ENCODE data around the gene SLC7A1.

The SLC7A1 gene

GRCh38 chr13:29551214-29551613 is 44.3 kb downstream of the SLC7A1 start:
- no peak for DNase-seq

GRCh38 chr13:29550430-29550988 is 45.0 kb downstream of the SLC7A1 start:
- DNase-seq: no peak

GRCh38 chr13:29548722-29549121 is 46.8 kb downstream of the SLC7A1 start:
- no peak for DNase-seq

DNA sequence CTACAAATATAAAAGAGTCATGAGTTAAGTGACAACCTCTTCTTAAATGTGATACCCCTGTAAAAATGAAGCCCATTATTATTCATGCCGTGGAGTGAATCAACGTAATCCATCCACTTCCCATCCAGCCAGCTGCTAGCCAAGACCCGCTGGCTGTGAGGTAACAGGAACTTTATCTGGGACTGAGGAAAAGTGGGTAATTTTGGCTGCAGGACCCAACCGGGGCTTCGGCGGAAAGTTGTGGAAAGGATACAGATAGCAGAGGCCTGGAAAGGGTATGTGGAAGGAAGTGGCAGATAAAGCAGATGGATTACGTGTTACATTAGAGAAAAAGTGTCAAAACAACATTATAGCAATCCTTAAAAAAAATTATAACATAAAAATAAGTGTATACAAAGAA is 48.3 kb downstream of the SLC7A1 start:
- no peak for DNase-seq

- no peak for DNase-seq
Observed at GRCh38 chr13:29546662-29547061, 48.8 kb downstream of the SLC7A1 start.

DNA sequence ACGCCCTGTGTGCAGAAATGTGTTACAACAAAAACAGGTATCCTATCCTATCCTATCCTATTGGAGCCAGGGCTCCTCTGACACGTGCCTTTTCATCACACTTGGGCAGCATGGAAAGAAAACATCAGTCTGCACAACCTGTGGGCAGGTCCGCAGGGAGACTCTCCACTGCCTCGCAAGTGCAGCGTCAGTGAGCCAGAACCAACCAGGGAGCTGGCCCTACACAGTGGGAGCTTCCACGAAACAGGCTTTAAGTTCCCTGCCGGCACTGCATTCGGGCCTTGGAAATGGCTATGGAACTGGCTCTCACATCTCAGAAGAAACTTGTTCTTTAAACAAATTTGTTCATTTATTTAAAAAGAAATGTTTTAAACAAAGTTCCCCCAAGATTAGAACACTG is 49.5 kb downstream of the SLC7A1 start:
- no peak for DNase-seq

GRCh38 chr13:29543230-29544215 is 52.0 kb downstream of the SLC7A1 start:
- DNase-seq: no peak

DNA sequence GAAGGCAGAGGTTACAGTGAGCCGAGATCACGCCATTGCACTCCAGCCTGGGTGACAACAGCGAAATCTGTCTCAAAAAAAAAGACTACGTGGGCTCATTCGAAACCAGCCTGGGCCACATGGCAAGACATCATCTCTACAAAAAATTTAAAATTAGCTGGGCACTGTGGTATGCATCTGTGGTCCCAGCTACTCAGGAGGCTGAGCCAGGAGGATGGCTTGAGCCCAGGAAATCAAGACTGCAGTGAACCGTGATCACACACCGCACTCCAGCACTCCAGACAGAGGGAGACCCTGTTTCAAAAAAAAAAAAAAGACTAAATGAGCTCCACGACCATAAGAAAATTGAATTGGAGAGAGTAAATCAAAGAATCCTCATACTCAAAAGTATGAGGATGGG is 53.1 kb downstream of the SLC7A1 start:
- DNase-seq: no peak

DNA sequence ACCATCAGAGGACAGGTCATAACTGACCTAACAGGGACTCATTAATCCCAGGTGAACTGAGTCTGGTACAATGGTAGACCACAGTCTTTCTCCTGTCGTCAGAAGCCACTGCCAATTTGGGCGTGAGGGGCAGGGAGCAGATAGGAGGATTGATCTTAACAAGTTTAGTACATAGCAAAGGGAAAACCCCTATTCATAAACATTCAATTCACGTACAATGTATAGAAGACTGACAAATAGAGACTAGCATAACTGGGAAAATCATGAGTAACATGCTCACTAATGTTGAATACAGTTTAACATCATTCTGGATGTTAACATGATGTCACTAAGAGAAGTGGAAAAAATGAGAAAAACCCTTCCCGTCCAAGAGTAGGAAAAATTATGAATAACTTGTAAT is 54.1 kb downstream of the SLC7A1 start:
- no peak for DNase-seq

DNA sequence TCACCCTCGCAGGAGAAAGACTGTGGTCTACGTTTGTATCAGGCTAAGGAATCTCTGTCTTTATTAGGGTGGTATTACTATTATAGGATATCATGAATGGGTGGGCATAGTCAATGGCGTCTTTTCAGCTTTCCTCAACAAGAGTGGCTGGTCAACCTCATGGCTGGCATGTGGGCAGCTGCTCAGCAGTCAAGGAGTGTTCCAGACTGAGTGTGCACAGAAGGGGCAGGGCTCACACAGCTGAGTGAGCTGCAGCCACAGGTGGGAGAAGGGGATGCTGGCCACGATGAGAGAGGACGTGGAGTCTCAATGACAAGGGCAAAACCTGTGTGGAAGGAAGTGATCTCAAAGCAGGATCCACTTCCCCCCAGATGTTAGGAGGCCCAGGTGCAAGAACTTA is 54.7 kb downstream of the SLC7A1 start:
- DNase-seq: no peak

GRCh38 chr13:29540334-29540733 is 55.2 kb downstream of the SLC7A1 start:
- no peak for DNase-seq

GRCh38 chr13:29539856-29540255 is 55.6 kb downstream of the SLC7A1 start:
- no peak for DNase-seq

DNA sequence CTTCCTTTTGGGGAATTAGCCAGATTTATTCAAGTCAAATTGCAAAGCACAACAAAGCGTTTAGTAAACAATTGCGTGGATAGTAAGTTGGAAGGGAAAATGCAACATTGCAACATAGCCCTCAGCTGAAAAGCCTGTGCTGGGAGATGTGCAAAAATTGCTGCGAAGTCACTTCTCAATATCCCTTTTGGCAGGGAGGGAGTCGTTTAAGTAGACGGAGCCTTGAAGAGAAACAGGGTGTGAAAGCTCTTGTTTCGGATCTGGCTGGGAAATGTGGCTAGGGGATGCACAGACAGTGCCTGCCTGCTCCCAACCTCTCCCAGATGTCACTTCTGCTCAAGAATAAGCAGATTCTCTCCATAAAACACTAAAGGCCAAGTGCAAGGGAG is 56.8 kb downstream of the SLC7A1 start:
- no peak for DNase-seq

DNA sequence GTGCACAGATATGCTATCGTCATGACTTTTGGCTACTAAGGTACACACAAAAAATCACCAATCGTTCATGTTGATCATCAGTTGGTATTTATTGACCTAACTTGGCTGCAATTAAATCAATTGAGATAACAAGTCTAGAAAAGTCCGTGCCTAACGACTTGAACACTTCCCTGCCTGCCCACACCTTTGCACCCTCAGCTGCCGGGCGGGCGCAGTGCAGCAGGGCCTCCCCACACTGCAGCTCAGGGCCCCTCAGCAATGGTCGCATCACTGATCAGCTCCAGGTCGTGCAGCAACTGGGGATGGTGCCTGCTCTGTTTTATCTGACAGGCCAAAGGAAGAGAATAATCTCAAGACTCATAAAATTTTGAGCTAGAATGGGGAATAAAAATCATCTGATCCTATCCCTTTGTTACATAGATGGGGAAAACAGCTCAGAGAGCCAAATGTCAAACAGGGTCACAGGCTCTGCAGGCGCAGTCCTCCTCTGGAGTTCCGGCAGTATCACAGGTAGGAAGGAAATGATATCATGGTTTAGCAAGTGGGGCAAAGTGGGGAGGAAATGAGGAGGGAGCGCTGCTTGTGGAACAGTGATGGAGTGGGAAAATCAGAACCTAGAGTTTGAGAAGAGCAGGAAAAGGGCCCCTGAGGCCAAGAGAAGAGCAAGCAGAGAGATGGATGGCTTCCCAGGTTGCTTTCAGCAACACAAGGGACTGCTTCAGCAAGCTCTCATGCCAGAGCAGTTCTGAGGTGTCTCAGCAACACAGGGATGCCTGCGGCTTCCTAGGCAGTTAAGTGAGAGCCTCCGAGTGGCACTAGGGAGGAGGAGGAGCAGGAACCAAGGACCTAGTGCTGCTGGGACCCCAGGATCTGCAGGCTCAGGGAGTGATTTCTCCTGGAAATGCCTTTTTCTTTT is 57.5 kb downstream of the SLC7A1 start:
- no peak for DNase-seq

DNA sequence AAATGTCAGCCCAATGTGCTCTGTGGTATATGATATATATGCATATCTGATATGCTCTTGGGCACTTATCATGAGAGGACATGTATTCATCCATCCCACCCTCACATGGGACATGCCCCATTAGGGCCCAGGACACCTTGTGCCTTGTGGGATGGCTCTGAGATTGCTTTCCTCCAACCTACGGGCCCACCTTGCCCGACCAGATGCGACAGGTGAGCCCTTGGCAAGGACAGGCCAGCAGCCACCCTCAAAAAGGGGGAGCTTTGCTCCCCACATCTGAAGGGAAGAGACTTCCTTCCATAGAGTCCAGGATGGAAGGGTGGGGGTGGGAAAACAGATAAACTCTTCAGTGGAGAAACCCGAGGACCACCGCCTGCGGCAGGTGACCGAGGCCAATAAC is 58.6 kb downstream of the SLC7A1 start:
- DNase-seq: no peak

DNA sequence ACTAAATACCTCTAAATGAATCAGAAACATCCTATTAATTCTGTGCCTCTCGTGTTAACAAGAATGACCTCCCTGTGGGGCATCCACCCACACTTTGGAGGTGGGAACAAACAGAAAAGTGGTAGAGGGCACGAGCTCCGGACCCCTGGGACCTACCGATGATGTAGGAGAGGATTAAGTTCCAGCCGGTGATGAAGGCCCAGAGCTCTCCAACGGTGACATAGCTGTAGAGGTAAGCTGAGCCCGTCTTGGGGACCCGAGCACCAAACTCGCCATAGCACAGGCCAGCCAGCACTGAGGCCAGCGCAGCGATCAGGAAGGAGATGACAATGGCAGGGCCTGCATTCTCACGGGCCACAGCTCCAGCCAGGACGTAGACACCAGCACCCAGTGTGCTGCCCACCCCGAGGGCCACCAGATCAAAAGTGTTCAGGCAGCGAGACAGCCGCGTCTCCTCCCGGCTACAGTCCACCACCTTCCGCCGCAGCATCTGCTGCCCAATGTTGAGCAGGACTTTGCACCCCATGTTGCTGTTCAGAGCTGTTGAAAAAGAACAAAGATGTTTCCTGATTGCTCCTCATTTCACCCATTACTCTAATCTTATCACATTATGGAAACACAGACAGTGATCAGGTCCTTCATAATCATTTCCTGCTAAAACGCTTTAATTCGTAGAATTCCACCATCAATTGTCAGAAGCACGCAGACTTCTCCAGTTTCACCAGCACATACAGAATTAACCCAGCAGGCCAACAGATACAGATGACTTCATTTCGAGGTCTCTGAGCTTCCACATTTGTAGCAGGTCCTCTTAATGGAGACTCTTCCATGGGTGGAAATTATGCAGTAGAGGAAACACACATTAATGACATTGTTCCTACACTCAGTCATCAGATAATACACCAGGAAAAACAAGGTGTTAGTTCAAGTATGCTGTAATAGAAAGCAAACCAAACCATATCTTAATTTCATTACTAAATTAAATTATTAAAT is 59.5 kb downstream of the SLC7A1 start:
- no peak for DNase-seq

DNA sequence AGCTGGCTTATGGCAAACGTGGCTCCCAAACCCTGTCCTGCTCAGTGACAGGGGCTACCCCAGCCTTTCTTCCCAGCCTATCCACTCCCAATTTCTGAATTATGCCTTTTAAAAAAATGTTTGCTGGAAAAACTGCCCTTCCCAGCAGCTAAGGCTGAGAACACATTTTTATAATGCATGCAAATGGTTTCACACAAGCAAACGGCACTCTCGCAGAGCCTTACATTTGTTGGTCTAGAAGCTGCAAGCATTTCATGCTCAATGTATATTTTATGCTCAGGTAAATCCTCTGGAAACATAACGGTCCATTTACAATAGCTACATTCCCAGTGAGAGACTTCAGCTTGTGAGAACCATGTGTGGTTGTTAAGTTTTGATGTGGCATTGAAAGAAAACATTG is 61.4 kb downstream of the SLC7A1 start:
- no peak for DNase-seq

- no peak for DNase-seq
Observed at GRCh38 chr13:29532821-29533220, 62.7 kb downstream of the SLC7A1 start.

- DNase-seq: no peak
Observed at GRCh38 chr13:29532116-29532515, 63.4 kb downstream of the SLC7A1 start.

- no peak for DNase-seq
Observed at GRCh38 chr13:29530901-29531300, 64.6 kb downstream of the SLC7A1 start.

GRCh38 chr13:29529754-29530153 is 65.7 kb downstream of the SLC7A1 start:
- no peak for DNase-seq

DNA sequence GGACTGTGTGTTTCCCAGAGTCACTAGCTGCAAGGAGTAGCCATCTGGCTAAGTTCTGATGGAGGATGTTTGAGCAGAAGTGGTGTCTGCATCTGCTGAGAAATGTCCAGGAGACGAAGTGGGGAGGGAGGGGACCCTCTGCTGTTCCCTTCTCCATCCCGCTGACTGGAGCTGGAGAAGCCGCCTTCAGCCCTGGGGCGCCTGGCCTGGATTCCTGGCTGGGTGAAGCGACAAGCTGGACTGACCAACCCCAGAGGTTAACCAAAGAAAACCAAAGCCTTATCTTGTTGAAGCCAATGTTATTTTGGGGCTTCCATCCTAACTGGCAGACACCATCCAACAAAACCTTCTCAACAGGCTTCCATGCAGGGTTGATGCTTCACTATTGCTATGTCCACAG is 67.6 kb downstream of the SLC7A1 start:
- no peak for DNase-seq

Measured in SHP77 (cell line).